ENCODE results near the gene CTAGE8.
"Not testable (repeated sequence)": the region's sequence is repeated elsewhere in the genome, so short reads cannot be mapped to it uniquely, and the experiment has no call there.

The CTAGE8 gene

GRCh38 chr7:144269188-144269587 lies at the start of gene CTAGE8:
TSS of gene CTAGE8 (minus strand) at chr7:144269288. CDS start at chr7:144269250, 38 bp downstream.
- DNase-seq (ENCODE audit: low spot score) = not testable (repeated sequence)

- DNase-seq (ENCODE audit: low spot score) = not testable (repeated sequence)
These were observed 48.4 kb upstream of the CTAGE8 start for GRCh38 chr7:144317537-144317936.

- DNase-seq (ENCODE audit: low spot score) = not testable (repeated sequence)
These were observed 42.9 kb upstream of the CTAGE8 start, which contains the start of gene OR2A1 for GRCh38 chr7:144311872-144312469. TSS of gene OR2A1 (plus strand) at chr7:144312419. CDS start at chr7:144318125, 5,706 bp downstream.

- not testable (repeated sequence) for DNase-seq (ENCODE audit: low spot score)
These were observed 42.1 kb upstream of the CTAGE8 start for GRCh38 chr7:144311218-144311617.

- DNase-seq (ENCODE audit: low spot score) = not testable (repeated sequence)
These were observed 40.6 kb upstream of the CTAGE8 start for GRCh38 chr7:144309702-144310101.

GRCh38 chr7:144305156-144305555 lies 36.1 kb upstream of the CTAGE8 start:
- not testable (repeated sequence) for DNase-seq (ENCODE audit: low spot score)

GRCh38 chr7:144303607-144304006 lies 34.5 kb upstream of the CTAGE8 start:
- not testable (repeated sequence) for DNase-seq (ENCODE audit: low spot score)

- DNase-seq (ENCODE audit: low spot score) = not testable (repeated sequence)
These were observed 33.7 kb upstream of the CTAGE8 start for GRCh38 chr7:144302578-144303303.

GRCh38 chr7:144293794-144294499 lies 24.9 kb upstream of the CTAGE8 start:
- DNase-seq (ENCODE audit: low spot score) = not testable (repeated sequence)

- not testable (repeated sequence) for DNase-seq (ENCODE audit: low spot score)
These were observed 23.5 kb upstream of the CTAGE8 start for GRCh38 chr7:144292384-144293161.

GRCh38 chr7:144291607-144292006 lies 22.5 kb upstream of the CTAGE8 start:
- DNase-seq (ENCODE audit: low spot score) = not testable (repeated sequence)

GRCh38 chr7:144287171-144287784 lies 18.2 kb upstream of the CTAGE8 start:
- DNase-seq (ENCODE audit: low spot score) = not testable (repeated sequence)

- not testable (repeated sequence) for DNase-seq (ENCODE audit: low spot score)
These were observed 14.6 kb upstream of the CTAGE8 start for GRCh38 chr7:144283716-144284115.

- DNase-seq (ENCODE audit: low spot score) = not testable (repeated sequence)
These were observed 13.4 kb upstream of the CTAGE8 start for GRCh38 chr7:144282490-144282889.

- DNase-seq (ENCODE audit: low spot score) = not testable (repeated sequence)
These were observed 12.9 kb upstream of the CTAGE8 start for GRCh38 chr7:144281981-144282380.

- DNase-seq (ENCODE audit: low spot score) = not testable (repeated sequence)
These were observed 10.9 kb upstream of the CTAGE8 start for GRCh38 chr7:144280010-144280409.

GRCh38 chr7:144275281-144275680 lies 6.2 kb upstream of the CTAGE8 start:
- not testable (repeated sequence) for DNase-seq (ENCODE audit: low spot score)

- DNase-seq (ENCODE audit: low spot score) = not testable (repeated sequence)
These were observed 4.4 kb downstream of the CTAGE8 start, which contains the start of gene OR2A7 for GRCh38 chr7:144264692-144265091. TSS of gene OR2A7 (minus strand) at chr7:144264792. CDS start at chr7:144259628, 5,164 bp downstream.

- DNase-seq (ENCODE audit: low spot score) = not testable (repeated sequence)
These were observed 7.0 kb downstream of the CTAGE8 start for GRCh38 chr7:144262128-144262527.

GRCh38 chr7:144259067-144259466 lies 10.0 kb downstream of the CTAGE8 start:
- DNase-seq (ENCODE audit: low spot score) = not testable (repeated sequence)

- peak; percentile 3 for DNase-seq (ENCODE audit: low spot score)
These were observed 13.0 kb downstream of the CTAGE8 start for GRCh38 chr7:144256112-144256511.
